Measurements from ENCODE around the gene ATG14. TPM values are rescaled to one million over a fixed set of nuclear protein-coding genes. Genes with fewer than 3 reads are reported as not detected.
"Not testable (repeated sequence)": the region's sequence is repeated elsewhere in the genome, so short reads cannot be mapped to it uniquely, and the experiment has no call there.

ATG14 gene
- total RNA-seq, 2 experiments from 2014 or later: 5.0 to 5.1 TPM

GRCh38 chr14:55433880-55434804 is 22.5 kb upstream of the ATG14 start:
- ChIA-PET POLR2A (interaction anchor here (0.6 kb wide), 1 partner anchor 245 kb away, joined by 3 read pairs; no protein-coding TSS in a partner anchor), CTCF (interaction anchor here (0.6 to 4.7 kb wide), 9 partner anchors 10 to 204 kb away, joined by 3 to 45 read pairs (median 4); no protein-coding TSS in a partner anchor)
- ATAC-seq: peak; percentile 41
- Mint-ChIP-seq H3K9me3 (ENCODE audit: low read depth) (no peaks in the 10 kb centered on the region), H3K36me3 (ENCODE audit: low read depth) (no peaks in the 10 kb centered on the region), H3K4me3 (no peak overlapping the region), H3K4me1 (peaks cover 30% of the 10 kb centered on the region), H3K27ac (peak overlapping the region; percentile 25), H3K27me3 (no peaks in the 10 kb centered on the region)
- intact Hi-C loops (cut with DNase I, micrococcal nuclease): loop anchor here in 1 of 2 experiments (5.0 kb wide), 1 partner anchor 337 kb away; no protein-coding TSS in a partner anchor
- DNase-seq: peak; percentile 35

- Mint-ChIP-seq H3K36me3 (ENCODE audit: low read depth) (no peaks in the 10 kb centered on the region), H3K4me3 (no peak overlapping the region), H3K4me1 (peaks cover 30% of the 10 kb centered on the region), H3K27ac (no peak overlapping the region), H3K9me3 (ENCODE audit: low read depth) (no peaks in the 10 kb centered on the region), H3K27me3 (no peaks in the 10 kb centered on the region)
- CTCF ChIA-PET: interaction anchor here (0.9 to 4.7 kb wide), 6 partner anchors 13 to 162 kb away, joined by 3 to 45 read pairs (median 8); no protein-coding TSS in a partner anchor
- DNase-seq: no peak
- no peak for ATAC-seq
- intact Hi-C loops (cut with DNase I, micrococcal nuclease): loop anchor here in 1 of 2 experiments (5.0 kb wide), 1 partner anchor 335 kb away; no protein-coding TSS in a partner anchor
- POLR2A ChIA-PET: interaction anchor here (0.6 kb wide), 1 partner anchor 230 kb away, joined by 3 read pairs; no protein-coding TSS in a partner anchor
These were observed 21.0 kb upstream of the ATG14 start for GRCh38 chr14:55432628-55433027.

GRCh38 chr14:55430024-55430690 is 18.5 kb upstream of the ATG14 start:
- Mint-ChIP-seq H3K4me1 (peaks cover 30% of the 10 kb centered on the region), H3K36me3 (ENCODE audit: low read depth) (no peaks in the 10 kb centered on the region), H3K9me3 (ENCODE audit: low read depth) (no peaks in the 10 kb centered on the region), H3K27ac (peak overlapping the region; percentile 65), H3K27me3 (no peaks in the 10 kb centered on the region), H3K4me3 (no peak overlapping the region)
- CTCF ChIA-PET: interaction anchor here (0.6 to 2.6 kb wide), 12 partner anchors 11 to 378 kb away, joined by 3 to 19 read pairs (median 4); no protein-coding TSS in a partner anchor
- POLR2A ChIA-PET: no interaction called here
- ATAC-seq (peak; percentile 93), DNase-seq (peak; percentile 54)
- intact Hi-C loops (cut with DNase I, micrococcal nuclease): loop anchor here (1.0 to 5.0 kb wide), 5 partner anchors 159 to 333 kb away; partner anchors contain the start of gene FBXO34 (in 2 of the 2)

GRCh38 chr14:55427439-55427838 is 15.8 kb upstream of the ATG14 start:
- no peaks in the 10 kb centered on the region for H3K9me3 Mint-ChIP-seq (ENCODE audit: low read depth)
- DNase-seq: no peak
- intact Hi-C loops (cut with DNase I, micrococcal nuclease): no loop called here
- CTCF ChIA-PET: interaction anchor here (0.9 to 1.8 kb wide), 6 partner anchors 8 to 214 kb away, joined by 3 to 16 read pairs (median 4); no protein-coding TSS in a partner anchor
- H3K36me3 Mint-ChIP-seq (ENCODE audit: low read depth): no peaks in the 10 kb centered on the region
- no peak overlapping the region for H3K4me3 Mint-ChIP-seq
- no peak overlapping the region for H3K27ac Mint-ChIP-seq
- H3K4me1 Mint-ChIP-seq: peaks cover 7% of the 10 kb centered on the region
- ATAC-seq: no peak
- POLR2A ChIA-PET: no interaction called here
- no peaks in the 10 kb centered on the region for H3K27me3 Mint-ChIP-seq

GRCh38 chr14:55426891-55427290 is 15.3 kb upstream of the ATG14 start:
- CTCF ChIA-PET: interaction anchor here (0.9 to 1.8 kb wide), 6 partner anchors 9 to 213 kb away, joined by 3 to 16 read pairs (median 4); no protein-coding TSS in a partner anchor
- Mint-ChIP-seq H3K36me3 (ENCODE audit: low read depth) (no peaks in the 10 kb centered on the region), H3K4me1 (peaks cover 6% of the 10 kb centered on the region), H3K9me3 (ENCODE audit: low read depth) (no peaks in the 10 kb centered on the region), H3K4me3 (no peak overlapping the region), H3K27ac (no peak overlapping the region), H3K27me3 (no peaks in the 10 kb centered on the region)
- DNase-seq (no peak), ATAC-seq (no peak)
- intact Hi-C loops (cut with DNase I, micrococcal nuclease): no loop called here
- POLR2A ChIA-PET: no interaction called here

GRCh38 chr14:55425091-55425490 is 13.5 kb upstream of the ATG14 start:
- H3K27me3 Mint-ChIP-seq: no peaks in the 10 kb centered on the region
- intact Hi-C loops (cut with DNase I, micrococcal nuclease): no loop called here
- DNase-seq: no peak
- no peaks in the 10 kb centered on the region for H3K9me3 Mint-ChIP-seq (ENCODE audit: low read depth)
- no peak for ATAC-seq
- H3K4me3 Mint-ChIP-seq: no peak overlapping the region
- CTCF ChIA-PET: interaction anchor here (0.6 to 3.2 kb wide), 6 partner anchors 9 to 489 kb away, joined by 3 to 13 read pairs (median 4); no protein-coding TSS in a partner anchor
- POLR2A ChIA-PET: no interaction called here
- H3K27ac Mint-ChIP-seq: no peak overlapping the region
- H3K36me3 Mint-ChIP-seq (ENCODE audit: low read depth): no peaks in the 10 kb centered on the region
- H3K4me1 Mint-ChIP-seq: peaks cover 4% of the 10 kb centered on the region

GRCh38 chr14:55423969-55424368 is 12.3 kb upstream of the ATG14 start:
- H3K4me1 Mint-ChIP-seq: no peaks in the 10 kb centered on the region
- ChIA-PET POLR2A (no interaction called here), CTCF (interaction anchor here (0.6 to 3.2 kb wide), 5 partner anchors 10 to 70 kb away, joined by 3 to 13 read pairs (median 5); partner anchors contain the start of gene ATG14)
- no peak for ATAC-seq
- H3K27ac Mint-ChIP-seq: no peak overlapping the region
- intact Hi-C loops (cut with DNase I, micrococcal nuclease): no loop called here
- no peaks in the 10 kb centered on the region for H3K9me3 Mint-ChIP-seq (ENCODE audit: low read depth)
- no peaks in the 10 kb centered on the region for H3K27me3 Mint-ChIP-seq
- DNase-seq: no peak
- no peak overlapping the region for H3K4me3 Mint-ChIP-seq
- no peaks in the 10 kb centered on the region for H3K36me3 Mint-ChIP-seq (ENCODE audit: low read depth)

GRCh38 chr14:55422338-55422737 is 10.7 kb upstream of the ATG14 start:
- H3K27me3 Mint-ChIP-seq; DNase-seq; H3K27ac Mint-ChIP-seq; H3K9me3 Mint-ChIP-seq (ENCODE audit: low read depth); H3K4me3 Mint-ChIP-seq; ATAC-seq; intact Hi-C loops (cut with DNase I, micrococcal nuclease); H3K4me1 Mint-ChIP-seq; H3K36me3 Mint-ChIP-seq (ENCODE audit: low read depth); POLR2A ChIA-PET: not testable (repeated sequence)
- CTCF ChIA-PET: interaction anchor here (0.6 to 3.2 kb wide), 5 partner anchors 10 to 508 kb away, joined by 3 to 13 read pairs (median 3); partner anchors contain the start of gene ATG14

GRCh38 chr14:55419663-55420062 is 8.0 kb upstream of the ATG14 start:
- no peak for DNase-seq
- H3K36me3 Mint-ChIP-seq (ENCODE audit: low read depth): no peaks in the 10 kb centered on the region
- intact Hi-C loops (cut with DNase I, micrococcal nuclease): loop anchor here in 1 of 2 experiments (10.0 kb wide), 1 partner anchor 695 kb away; the partner anchor contains the start of gene PELI2
- H3K27ac Mint-ChIP-seq: no peak overlapping the region
- H3K4me1 Mint-ChIP-seq: no peaks in the 10 kb centered on the region
- ChIA-PET CTCF (interaction anchor here (0.8 to 4.3 kb wide), 5 partner anchors 9 to 65 kb away, joined by 3 to 19 read pairs (median 5); no protein-coding TSS in a partner anchor), POLR2A (interaction anchor here (0.5 kb wide), 1 partner anchor 56 kb away, joined by 3 read pairs; no protein-coding TSS in a partner anchor)
- no peaks in the 10 kb centered on the region for H3K27me3 Mint-ChIP-seq
- no peaks in the 10 kb centered on the region for H3K9me3 Mint-ChIP-seq (ENCODE audit: low read depth)
- no peak for ATAC-seq
- H3K4me3 Mint-ChIP-seq: no peak overlapping the region

- no peaks in the 10 kb centered on the region for H3K9me3 Mint-ChIP-seq (ENCODE audit: low read depth)
- ATAC-seq (no peak), DNase-seq (no peak)
- no peak overlapping the region for H3K27ac Mint-ChIP-seq
- intact Hi-C loops (cut with DNase I, micrococcal nuclease): loop anchor here in 1 of 2 experiments (10.0 kb wide), 1 partner anchor 696 kb away; the partner anchor contains the start of gene PELI2
- H3K36me3 Mint-ChIP-seq (ENCODE audit: low read depth): no peaks in the 10 kb centered on the region
- ChIA-PET CTCF (interaction anchor here (1.0 to 4.3 kb wide), 9 partner anchors 9 to 205 kb away, joined by 3 to 19 read pairs (median 4); partner anchors contain the start of gene TBPL2), POLR2A (no interaction called here)
- no peaks in the 10 kb centered on the region for H3K4me1 Mint-ChIP-seq
- H3K4me3 Mint-ChIP-seq: no peak overlapping the region
- no peaks in the 10 kb centered on the region for H3K27me3 Mint-ChIP-seq
These were observed 6.8 kb upstream of the ATG14 start for GRCh38 chr14:55418411-55418810.
